AG04449 (cell line): ENCODE data around the gene OCA2.

Experiments
- CTCF ChIA-PET: fragments of 350-600 bp; formaldehyde crosslinking; extraction: SDS; loops from one replicate; lab custom pipeline; 2021; ENCODE audit warnings: antibody characterized with exemption; lab: Yijun Ruan, JAX
- POLR2A ChIA-PET: fragments of 400-600, 350-600 bp; formaldehyde crosslinking; extraction: SDS; loops from one replicate; lab custom pipeline; 2020; ENCODE audit warnings: antibody characterized with exemption, inconsistent platforms; lab: Yijun Ruan, JAX
- DNase-seq: peaks from one replicate; pipeline ENCODE4 v3.0.0-alpha.2; 2010; ENCODE audit warnings: low read depth, low spot score
- H3K4me3 ChIP-seq: 2 replicates; pipeline ENCODE4 v1.5.1; 2011; ENCODE audit warnings: low read depth, mild to moderate bottlenecking, control low read depth, low read length
- CTCF ChIP-seq: IDR thresholded peaks from one replicate; pipeline ENCODE4 v1.5.1; 2011; ENCODE audit warnings: mild to moderate bottlenecking, moderate library complexity, low read length, control low read depth, inconsistent platforms; ENCODE audit not compliant: insufficient read depth; ENCODE audit errors: missing control alignments

The OCA2 gene

GRCh38 chr15:28026221-28026620 is 72.9 kb downstream of the OCA2 start:
- TF ChIP-seq CTCF: no peak
- ChIA-PET CTCF (no interaction called here), POLR2A (no interaction called here)
- no peak overlapping the region for H3K4me3 ChIP-seq
- DNase-seq: no peak

GRCh38 chr15:28025413-28025812 is 73.7 kb downstream of the OCA2 start:
- no peak overlapping the region for H3K4me3 ChIP-seq
- ChIA-PET POLR2A (no interaction called here), CTCF (no interaction called here)
- no peak for TF ChIP-seq CTCF
- no peak for DNase-seq

- TF ChIP-seq CTCF: no peak
- CTCF ChIA-PET: no interaction called here
Observed at GRCh38 chr15:28024889-28025250, 74.2 kb downstream of the OCA2 start.

GRCh38 chr15:28023933-28024888 is 74.9 kb downstream of the OCA2 start:
- no peak for TF ChIP-seq CTCF
- CTCF ChIA-PET: no interaction called here
- DNase-seq: no peak
- POLR2A ChIA-PET: no interaction called here
- H3K4me3 ChIP-seq: no peak overlapping the region

More at GRCh38 chr15:28024889-28025250, 74.2 kb downstream of the OCA2 start:
- DNase-seq: no peak
- H3K4me3 ChIP-seq: no peak overlapping the region
- POLR2A ChIA-PET: no interaction called here

GRCh38 chr15:28023422-28023821 is 75.7 kb downstream of the OCA2 start:
- ChIA-PET CTCF (no interaction called here), POLR2A (no interaction called here)
- TF ChIP-seq CTCF: no peak
- DNase-seq: no peak
- no peak overlapping the region for H3K4me3 ChIP-seq

GRCh38 chr15:28022961-28023360 is 76.2 kb downstream of the OCA2 start:
- no peak for DNase-seq
- CTCF ChIA-PET: no interaction called here

More at GRCh38 chr15:28022961-28023360, 76.2 kb downstream of the OCA2 start:
- TF ChIP-seq CTCF: no peak
- no peak overlapping the region for H3K4me3 ChIP-seq
- POLR2A ChIA-PET: no interaction called here
